NCI-H345 treated with DMSO at 0.1 percent for 48 hours (cell line): ENCODE measurements around the gene PTPRU.
A peak's percentile ranks its signal among the peaks of the same experiment; 100 is the strongest.

Source experiments
- DNase-seq: peaks from one replicate; lab custom pipeline; 2025; ENCODE audit not compliant: unreplicated experiment; lab: John Stamatoyannopoulos, UW

PTPRU gene

GRCh38 chr1:29360768-29361167, 124.4 kb downstream of the PTPRU start:
- DNase-seq = no peak

GRCh38 chr1:29361686-29362085, 125.4 kb downstream of the PTPRU start:
- no peak for DNase-seq

GRCh38 chr1:29362116-29362515, 125.8 kb downstream of the PTPRU start:
- no peak for DNase-seq

GRCh38 chr1:29362764-29363163, 126.4 kb downstream of the PTPRU start:
- DNase-seq = no peak

- DNase-seq = no peak
These were observed 127.2 kb downstream of the PTPRU start for GRCh38 chr1:29363536-29363935.

GRCh38 chr1:29364101-29364678, 127.9 kb downstream of the PTPRU start:
- DNase-seq = no peak

GRCh38 chr1:29365906-29366670, 129.8 kb downstream of the PTPRU start:
- no peak for DNase-seq

- DNase-seq = peak; percentile 46
These were observed 132.9 kb downstream of the PTPRU start for GRCh38 chr1:29368936-29369932.

GRCh38 chr1:29370067-29370466, 133.7 kb downstream of the PTPRU start:
- peak; percentile 9 for DNase-seq

GRCh38 chr1:29371332-29371731, 135.0 kb downstream of the PTPRU start:
- no peak for DNase-seq

GRCh38 chr1:29372108-29372507, 135.8 kb downstream of the PTPRU start:
- DNase-seq = no peak
